ENCODE measurements around the gene MRPS18A. TPM values are rescaled to one million over a fixed set of nuclear protein-coding genes. Genes with fewer than 3 reads are reported as not detected.

The MRPS18A gene
- total RNA-seq, 1 donor from 2014 or later, result 34.5 TPM

GRCh38 chr6:43727634-43728033 is 40.0 kb upstream of the MRPS18A start:
- H3F3A ChIP-seq (ENCODE audit: low read depth), result no peaks in the 10 kb centered on the region
- no peak overlapping the region for H3K27ac ChIP-seq
- H3K36me3 ChIP-seq, result no peaks in the 10 kb centered on the region
- no peak overlapping the region for H3K4me2 ChIP-seq
- peaks cover 18% of the 10 kb centered on the region for H3K9me3 Mint-ChIP-seq
- no peaks in the 10 kb centered on the region for H4K20me1 ChIP-seq (ENCODE audit: low read depth)
- no peak overlapping the region for H3K27ac Mint-ChIP-seq
- no peak for TF ChIP-seq CTCF (IDR thresholded peaks at IDR 0.05)
- H3K4me3 Mint-ChIP-seq, result no peak overlapping the region
- H3K4me1 Mint-ChIP-seq, result peaks cover 4% of the 10 kb centered on the region
- H3K79me2 ChIP-seq (ENCODE audit: low read depth), result no peaks in the 10 kb centered on the region
- peaks cover 2% of the 10 kb centered on the region for H3K36me3 Mint-ChIP-seq
- no peaks in the 10 kb centered on the region for H3K27me3 ChIP-seq
- H3K9ac ChIP-seq, result no peak overlapping the region
- no peak for DNase-seq (ENCODE audit: low spot score)
- no peak overlapping the region for H3K4me3 ChIP-seq
- peaks cover 10% of the 10 kb centered on the region for H3K27me3 Mint-ChIP-seq (ENCODE audit: insufficient read depth, low read depth)
- peaks cover 7% of the 10 kb centered on the region for H3K9me3 ChIP-seq (ENCODE audit: low read depth)
- H3K4me1 ChIP-seq, result no peaks in the 10 kb centered on the region
- H2AFZ ChIP-seq (replicated peaks), result no peak overlapping the region

- H3K27ac Mint-ChIP-seq, result no peak overlapping the region
- no peak overlapping the region for H3K4me2 ChIP-seq
- TF ChIP-seq CTCF (IDR thresholded peaks at IDR 0.05) (no peak), EZH2 (IDR thresholded peaks at IDR 0.05) (no peak), EZH2phosphoT487 (IDR thresholded peaks at IDR 0.05) (no peak)
These were observed 38.3 kb upstream of the MRPS18A start for GRCh38 chr6:43725643-43726580.

GRCh38 chr6:43724914-43725642 is 37.5 kb upstream of the MRPS18A start:
- no peak for DNase-seq (ENCODE audit: low spot score)
- H3K4me1 Mint-ChIP-seq, result peaks cover 4% of the 10 kb centered on the region
- H3K27me3 Mint-ChIP-seq (ENCODE audit: insufficient read depth, low read depth), result peaks cover 10% of the 10 kb centered on the region
- TF ChIP-seq EZH2phosphoT487 (IDR thresholded peaks at IDR 0.05), result no peak
- no peak for TF ChIP-seq EZH2 (IDR thresholded peaks at IDR 0.05)
- no peak for TF ChIP-seq CTCF (IDR thresholded peaks at IDR 0.05)
- Histone ChIP-seq H2AFZ (replicated peaks) (no peak overlapping the region), H3K4me1 (no peaks in the 10 kb centered on the region), H3K4me2 (no peak overlapping the region), H3K27ac (no peak overlapping the region), H3K36me3 (no peaks in the 10 kb centered on the region), H3K27me3 (no peaks in the 10 kb centered on the region), H3K4me3 (no peak overlapping the region), H4K20me1 (ENCODE audit: low read depth) (no peaks in the 10 kb centered on the region), H3K9me3 (ENCODE audit: low read depth) (no peaks in the 10 kb centered on the region), H3K79me2 (ENCODE audit: low read depth) (no peaks in the 10 kb centered on the region), H3F3A (ENCODE audit: low read depth) (no peaks in the 10 kb centered on the region), H3K9ac (no peak overlapping the region)
- H3K36me3 Mint-ChIP-seq, result no peaks in the 10 kb centered on the region
- no peak overlapping the region for H3K4me3 Mint-ChIP-seq
- H3K27ac Mint-ChIP-seq, result peak overlapping the region; percentile 18
- peaks cover 4% of the 10 kb centered on the region for H3K9me3 Mint-ChIP-seq

More at GRCh38 chr6:43725643-43726580, 38.3 kb upstream of the MRPS18A start:
- Histone ChIP-seq H3K9ac (no peak overlapping the region), H2AFZ (replicated peaks) (no peak overlapping the region), H3K9me3 (ENCODE audit: low read depth) (peaks cover 2% of the 10 kb centered on the region), H3K79me2 (ENCODE audit: low read depth) (no peaks in the 10 kb centered on the region), H4K20me1 (ENCODE audit: low read depth) (no peaks in the 10 kb centered on the region), H3K4me1 (no peaks in the 10 kb centered on the region), H3K27ac (no peak overlapping the region), H3K27me3 (no peaks in the 10 kb centered on the region), H3K4me3 (no peak overlapping the region), H3K36me3 (no peaks in the 10 kb centered on the region), H3F3A (ENCODE audit: low read depth) (no peaks in the 10 kb centered on the region)
- Mint-ChIP-seq H3K27me3 (ENCODE audit: insufficient read depth, low read depth) (peaks cover 10% of the 10 kb centered on the region), H3K9me3 (peaks cover 9% of the 10 kb centered on the region), H3K36me3 (peaks cover 2% of the 10 kb centered on the region), H3K4me3 (no peak overlapping the region), H3K4me1 (peaks cover 4% of the 10 kb centered on the region)
- no peak for DNase-seq (ENCODE audit: low spot score)
